ENCODE data around the gene PTPRJ. TPM values are rescaled to one million over a fixed set of nuclear protein-coding genes. Genes with fewer than 3 reads are reported as not detected.
"Not testable (repeated sequence)": the region's sequence is repeated elsewhere in the genome, so short reads cannot be mapped to it uniquely, and the experiment has no call there.

The PTPRJ gene
- total RNA-seq, 1 experiment from 2014 or later = 19.8 TPM

DNA sequence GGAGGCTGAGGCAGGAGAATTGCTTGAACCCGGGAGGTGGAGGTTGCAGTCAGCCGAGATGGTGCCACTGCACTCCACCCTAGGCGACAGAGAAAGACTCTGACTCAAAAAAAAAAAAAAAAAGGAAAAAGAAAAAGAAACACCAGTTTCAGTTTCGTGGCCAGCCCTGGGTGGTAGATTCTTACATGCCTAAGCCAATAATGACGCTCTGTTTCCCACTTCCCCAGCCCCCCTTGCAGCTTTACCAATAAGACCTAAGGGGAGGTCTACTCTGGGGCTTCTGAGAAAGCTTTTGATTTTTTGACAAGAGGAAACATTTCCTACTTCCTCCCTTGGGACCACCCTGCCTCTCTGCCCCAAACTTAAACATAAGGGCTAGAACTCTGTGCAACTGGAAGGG is 30.0 kb upstream of the PTPRJ start:
- DNase-seq (ENCODE audit: low read depth in 1 of 2, low spot score in 2 of 2) = peak; percentile 31 to 47
- Histone ChIP-seq H3K4me3 (no peak overlapping the region), H3K27ac (peak overlapping the region; percentile 39; the same call in 1 of the 2 replicates)

GRCh38 chr11:47951504-47951903 is 28.9 kb upstream of the PTPRJ start:
- H3K9me3 ChIP-seq (replicated peaks); H3K36me3 ChIP-seq; H3K27me3 ChIP-seq (replicated peaks); DNase-seq (ENCODE audit: low read depth in 1 of 2, low spot score in 2 of 2); H3K4me3 ChIP-seq; H3K27ac ChIP-seq: not testable (repeated sequence)
- H3K4me1 ChIP-seq (replicated peaks) = peaks cover 41% of the 10 kb centered on the region

More for the DNA sequence above, 30.0 kb upstream of the PTPRJ start:
- Histone ChIP-seq H3K4me1 (replicated peaks) (peaks cover 49% of the 10 kb centered on the region), H3K27me3 (replicated peaks) (no peaks in the 10 kb centered on the region), H3K9me3 (replicated peaks) (no peaks in the 10 kb centered on the region; the same call in 1 of the 2 replicates), H3K36me3 (no peaks in the 10 kb centered on the region)

DNA sequence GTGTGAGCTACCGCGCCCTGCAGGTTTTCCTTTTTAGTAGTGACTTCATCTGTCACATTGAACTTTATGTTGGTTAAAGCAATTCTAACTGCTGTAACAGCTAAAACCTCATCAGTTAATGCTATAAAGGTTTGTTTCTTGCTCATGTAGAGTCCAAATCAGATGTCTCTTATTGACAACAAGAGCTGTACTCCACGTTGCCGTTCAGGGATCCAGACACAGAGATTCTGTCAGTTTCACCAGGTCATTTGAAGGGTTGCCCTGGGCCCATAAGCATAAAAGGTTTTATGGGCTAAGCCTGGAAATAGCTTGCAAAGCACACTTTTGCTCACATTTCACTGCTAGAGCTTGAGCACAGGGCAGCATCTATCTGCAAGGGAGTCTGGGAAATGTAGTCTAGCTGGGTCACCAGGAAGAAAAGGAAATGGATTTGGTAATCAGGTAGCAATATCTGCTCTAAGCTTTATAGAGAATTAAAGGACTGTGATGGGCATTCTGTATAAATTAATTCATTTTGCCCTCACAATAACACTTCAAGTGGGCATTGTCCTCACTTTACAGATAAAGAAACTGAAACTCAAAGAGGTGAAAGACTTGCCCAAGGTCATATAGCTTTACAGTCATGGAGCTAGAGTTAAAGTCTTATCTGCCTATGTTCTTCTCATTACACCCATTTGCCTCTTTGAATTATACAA is 25.2 kb upstream of the PTPRJ start:
- Histone ChIP-seq H3K4me1 (replicated peaks) (peaks cover 6% of the 10 kb centered on the region), H3K27ac (no peak overlapping the region), H3K27me3 (replicated peaks) (no peaks in the 10 kb centered on the region), H3K9me3 (replicated peaks) (no peaks in the 10 kb centered on the region; the same call in 1 of the 2 replicates), H3K36me3 (no peaks in the 10 kb centered on the region), H3K4me3 (no peak overlapping the region)
- DNase-seq (ENCODE audit: low read depth in 1 of 2, low spot score in 2 of 2) = no peak

DNA sequence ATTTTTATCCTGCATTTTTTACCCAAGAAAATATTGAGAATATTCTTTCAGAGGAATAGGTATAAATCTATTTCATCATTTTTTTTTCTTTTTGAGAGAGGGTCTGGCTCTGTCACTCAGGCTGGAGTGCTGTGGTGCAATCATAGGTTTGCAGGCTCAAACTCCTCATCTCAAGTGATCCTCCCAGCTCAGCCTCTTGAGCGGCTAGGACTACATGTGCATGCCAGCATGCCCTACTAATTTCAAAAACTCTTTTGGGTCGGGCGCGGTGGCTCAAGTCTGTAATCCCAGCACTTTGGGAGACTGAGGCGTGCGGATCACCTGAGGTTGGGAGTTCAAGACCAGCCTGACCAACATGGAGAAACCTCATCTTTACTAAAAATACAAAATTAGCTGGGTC is 20.3 kb upstream of the PTPRJ start:
- no peak overlapping the region for H3K4me3 ChIP-seq
- no peak for DNase-seq (ENCODE audit: low read depth in 1 of 2, low spot score in 2 of 2)

GRCh38 chr11:47961383-47961782 is 19.0 kb upstream of the PTPRJ start:
- H3K4me1 ChIP-seq (replicated peaks) = no peaks in the 10 kb centered on the region
- no peaks in the 10 kb centered on the region for H3K27me3 ChIP-seq (replicated peaks)
- H3K4me3 ChIP-seq = no peak overlapping the region
- H3K9me3 ChIP-seq (replicated peaks) = no peaks in the 10 kb centered on the region
- DNase-seq (ENCODE audit: low read depth in 1 of 2, low spot score in 2 of 2) = no peak
- no peak overlapping the region for H3K27ac ChIP-seq
- no peaks in the 10 kb centered on the region for H3K36me3 ChIP-seq

More for the DNA sequence above, 20.3 kb upstream of the PTPRJ start:
- no peaks in the 10 kb centered on the region for H3K4me1 ChIP-seq (replicated peaks)
- H3K36me3 ChIP-seq = no peaks in the 10 kb centered on the region
- no peaks in the 10 kb centered on the region for H3K9me3 ChIP-seq (replicated peaks)
- no peak overlapping the region for H3K27ac ChIP-seq
- H3K27me3 ChIP-seq (replicated peaks) = no peaks in the 10 kb centered on the region

GRCh38 chr11:47964546-47964945 is 15.8 kb upstream of the PTPRJ start:
- Histone ChIP-seq H3K4me3 (no peak overlapping the region), H3K4me1 (replicated peaks) (no peaks in the 10 kb centered on the region), H3K27me3 (replicated peaks) (no peaks in the 10 kb centered on the region), H3K27ac (no peak overlapping the region), H3K9me3 (replicated peaks) (no peaks in the 10 kb centered on the region), H3K36me3 (no peaks in the 10 kb centered on the region)
- DNase-seq (ENCODE audit: low read depth in 1 of 2, low spot score in 2 of 2) = no peak

- Histone ChIP-seq H3K4me3 (no peak overlapping the region), H3K4me1 (replicated peaks) (no peaks in the 10 kb centered on the region), H3K36me3 (no peaks in the 10 kb centered on the region), H3K27me3 (replicated peaks) (no peaks in the 10 kb centered on the region), H3K27ac (no peak overlapping the region), H3K9me3 (replicated peaks) (no peaks in the 10 kb centered on the region)
- DNase-seq (ENCODE audit: low read depth in 1 of 2, low spot score in 2 of 2) = no peak
Observed at GRCh38 chr11:47967577-47968525, 12.5 kb upstream of the PTPRJ start.

GRCh38 chr11:47969401-47969800 is 11.0 kb upstream of the PTPRJ start:
- no peak overlapping the region for H3K4me3 ChIP-seq

DNA sequence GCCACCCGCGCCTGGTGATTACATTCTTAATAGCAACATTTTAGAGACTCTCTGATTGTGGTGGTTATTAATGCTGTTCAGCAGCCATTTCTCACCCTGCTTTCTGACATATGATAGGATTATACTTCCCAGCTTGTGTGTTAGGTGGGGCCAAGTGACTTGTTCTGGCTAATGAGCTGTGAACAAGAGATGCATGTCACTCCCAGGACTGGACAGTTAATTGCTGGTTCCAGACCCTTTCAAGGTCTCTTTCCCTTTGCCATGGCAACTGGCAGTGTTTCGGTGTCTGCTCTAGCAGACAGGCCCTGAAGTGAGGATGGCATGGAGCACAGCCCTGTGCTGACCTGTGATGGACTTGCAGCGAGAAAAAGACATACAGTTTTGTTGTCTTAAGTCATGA is 8.9 kb upstream of the PTPRJ start:
- no peaks in the 10 kb centered on the region for H3K36me3 ChIP-seq
- H3K4me1 ChIP-seq (replicated peaks) = peaks cover 21% of the 10 kb centered on the region
- no peaks in the 10 kb centered on the region for H3K9me3 ChIP-seq (replicated peaks)
- no peak overlapping the region for H3K27ac ChIP-seq
- H3K4me3 ChIP-seq = no peak overlapping the region
- H3K27me3 ChIP-seq (replicated peaks) = no peaks in the 10 kb centered on the region
- DNase-seq (ENCODE audit: low read depth in 1 of 2, low spot score in 2 of 2) = no peak

More at GRCh38 chr11:47969401-47969800, 11.0 kb upstream of the PTPRJ start:
- DNase-seq (ENCODE audit: low read depth in 1 of 2, low spot score in 2 of 2) = no peak
- no peak overlapping the region for H3K27ac ChIP-seq
- no peaks in the 10 kb centered on the region for H3K36me3 ChIP-seq
- H3K27me3 ChIP-seq (replicated peaks) = no peaks in the 10 kb centered on the region
- H3K9me3 ChIP-seq (replicated peaks) = no peaks in the 10 kb centered on the region
- peaks cover 12% of the 10 kb centered on the region for H3K4me1 ChIP-seq (replicated peaks)

DNA sequence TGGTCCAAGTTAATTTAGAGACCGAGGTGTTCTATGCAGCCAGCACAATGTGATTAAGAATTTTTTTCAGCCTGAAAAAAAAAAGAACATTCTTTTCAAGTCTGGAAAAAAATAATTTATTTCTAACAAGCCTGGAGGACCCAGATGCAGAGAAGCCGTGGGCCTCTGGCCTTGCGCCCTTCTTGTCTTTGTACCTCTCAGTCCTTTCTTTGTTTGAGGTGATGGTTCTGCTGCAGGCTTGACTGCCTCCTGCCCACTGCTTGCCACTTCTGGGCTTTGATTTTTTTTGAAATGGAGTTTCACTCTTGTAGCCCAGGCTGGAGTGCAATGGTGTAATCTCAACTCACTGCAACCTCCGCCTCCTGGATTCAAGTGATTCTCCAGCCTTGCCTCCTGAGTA is 7.2 kb upstream of the PTPRJ start:
- H3K4me1 ChIP-seq (replicated peaks) = peaks cover 21% of the 10 kb centered on the region
- H3K27ac ChIP-seq = peak overlapping the region; percentile 53; the same call in 1 of the 2 replicates
- no peaks in the 10 kb centered on the region for H3K9me3 ChIP-seq (replicated peaks)
- H3K4me3 ChIP-seq = no peak overlapping the region
- no peaks in the 10 kb centered on the region for H3K36me3 ChIP-seq
- no peak for DNase-seq (ENCODE audit: low read depth in 1 of 2, low spot score in 2 of 2)
- H3K27me3 ChIP-seq (replicated peaks) = no peaks in the 10 kb centered on the region

- Histone ChIP-seq H3K4me3 (no peak overlapping the region), H3K9me3 (replicated peaks) (no peaks in the 10 kb centered on the region), H3K4me1 (replicated peaks) (peaks cover 31% of the 10 kb centered on the region), H3K36me3 (peaks cover 9% of the 10 kb centered on the region), H3K27me3 (replicated peaks) (no peaks in the 10 kb centered on the region), H3K27ac (no peak overlapping the region)
- no peak for DNase-seq (ENCODE audit: low read depth in 1 of 2, low spot score in 2 of 2)
Observed at GRCh38 chr11:47976931-47977330, 3.4 kb upstream of the PTPRJ start.

GRCh38 chr11:47977623-47978022 is 2.7 kb upstream of the PTPRJ start:
- DNase-seq (ENCODE audit: low read depth in 1 of 2, low spot score in 2 of 2) = no peak
- Histone ChIP-seq H3K4me3 (no peak overlapping the region), H3K36me3 (peaks cover 13% of the 10 kb centered on the region), H3K27me3 (replicated peaks) (no peaks in the 10 kb centered on the region), H3K27ac (no peak overlapping the region), H3K9me3 (replicated peaks) (no peaks in the 10 kb centered on the region), H3K4me1 (replicated peaks) (peaks cover 36% of the 10 kb centered on the region)

DNA sequence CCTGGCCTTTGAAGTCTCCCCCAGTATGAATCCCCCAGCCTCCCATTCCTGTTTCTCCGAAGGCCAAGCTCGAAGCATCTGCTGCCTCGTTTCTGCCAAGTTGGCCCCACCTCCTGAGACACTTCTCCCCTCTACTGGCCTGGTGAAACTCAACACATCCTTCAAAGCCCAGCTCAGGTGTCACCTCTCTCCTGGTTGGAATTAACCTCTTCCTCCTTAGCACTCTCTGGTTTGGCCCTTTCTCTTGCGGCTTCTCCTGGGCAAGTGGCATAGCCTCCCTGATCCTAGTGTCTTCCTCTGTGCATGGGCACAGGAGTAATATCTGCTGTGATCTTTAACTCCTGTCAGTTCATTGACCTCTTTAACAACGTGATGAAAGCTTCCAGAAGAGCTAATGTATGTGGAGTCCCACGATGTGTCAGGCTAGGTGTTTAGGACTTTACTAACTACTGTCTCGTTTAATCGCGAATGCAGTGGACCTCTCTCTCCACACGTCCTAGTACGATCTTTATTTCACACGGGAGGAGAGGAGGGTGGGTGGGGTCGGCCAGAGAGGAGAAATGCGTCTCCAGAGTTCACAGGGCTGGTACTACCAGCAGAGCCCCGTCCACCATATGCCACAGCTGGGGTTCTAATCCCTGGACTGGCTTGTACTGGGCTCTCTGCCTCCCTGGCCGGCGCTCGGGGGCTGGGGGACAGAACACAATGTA is 826 bp upstream of the PTPRJ start:
- peaks cover 40% of the 10 kb centered on the region for H3K4me1 ChIP-seq (replicated peaks)
- DNase-seq (ENCODE audit: low read depth in 1 of 2, low spot score in 2 of 2) = peak in 1 of 2 experiments; percentile 23
- H3K36me3 ChIP-seq = peaks cover 25% of the 10 kb centered on the region
- H3K9me3 ChIP-seq (replicated peaks) = no peaks in the 10 kb centered on the region
- no peaks in the 10 kb centered on the region for H3K27me3 ChIP-seq (replicated peaks)
- H3K4me3 ChIP-seq = peak overlapping the region; percentile 98
- H3K27ac ChIP-seq = peak overlapping the region; percentile 62

Data from SJSA1 (cell line).